OCI-LY7 (cell line): ENCODE measurements around the gene ERBIN. TPM values are rescaled to one million over a fixed set of nuclear protein-coding genes. Genes with fewer than 3 reads are reported as not detected.
"Not testable (repeated sequence)": the region's sequence is repeated elsewhere in the genome, so short reads cannot be mapped to it uniquely, and the experiment has no call there.

ENCODE experiments used
- BruUV-seq: library from RNA; stranded (reverse); fragments of 400-500 nt; replicated peaks from 2 replicates; lab custom pipeline; 2021; lab: Mats Ljungman, UMichigan
- CTCF ChIA-PET: fragments of 300-600 bp; sonication (Branson Sonifier 250); formaldehyde crosslinking; loops from one replicate; lab custom pipeline; 2022; ENCODE audit warnings: antibody characterized with exemption; ENCODE audit not compliant: unreplicated experiment; lab: Charles Lee
- POLR2A ChIA-PET: fragments of 300-600 bp; sonication (Branson Sonifier 250); formaldehyde crosslinking; loops from one replicate; lab custom pipeline; 2022; ENCODE audit warnings: antibody characterized with exemption; lab: Charles Lee
- DNase-seq: peaks from one replicate; pipeline ENCODE4 v3.0.0-alpha.2; 2015; ENCODE audit warnings: low spot score
- H2AFZ ChIP-seq: fragments of 200-600 bp; sonication (generic), shearing (Covaris generic); 2 replicates; pipeline ENCODE4 v1.6.1; 2014; ENCODE audit warnings: mild to moderate bottlenecking, antibody characterized with exemption, low read length, moderate library complexity
- H3K27ac ChIP-seq: fragments of 200-600 bp; sonication (generic); 2 replicates; pipeline ENCODE4 v1.5.1; 2014; ENCODE audit warnings: mixed run types, low read depth, mild to moderate bottlenecking, moderate library complexity, low read length, inconsistent platforms; ENCODE audit not compliant: poor library complexity, severe bottlenecking
- H3K36me3 ChIP-seq: fragments of 200-600 bp; sonication (generic); 2 replicates; pipeline ENCODE4 v1.6.1; 2014; ENCODE audit warnings: mild to moderate bottlenecking, antibody characterized with exemption, low read length, moderate library complexity, mixed read lengths; ENCODE audit not compliant: insufficient read depth
- H3K4me1 ChIP-seq: fragments of 200-600 bp; sonication (generic); 2 replicates; pipeline ENCODE4 v1.5.1; 2014; ENCODE audit warnings: mild to moderate bottlenecking, low read length; ENCODE audit not compliant: insufficient read depth, poor library complexity, severe bottlenecking
- H3K4me2 ChIP-seq: fragments of 200-600 bp; sonication (generic); 2 replicates; pipeline ENCODE4 v1.6.1; 2014; ENCODE audit warnings: mild to moderate bottlenecking, low read length
- H3K4me3 ChIP-seq: fragments of 200-600 bp; sonication (generic); 2 replicates; pipeline ENCODE4 v1.5.1; 2014; ENCODE audit warnings: mild to moderate bottlenecking, low read depth, low read length; ENCODE audit not compliant: poor library complexity, severe bottlenecking
- H3K79me2 ChIP-seq: fragments of 200-600 bp; sonication (generic); 2 replicates; pipeline ENCODE4 v1.6.1; 2016; ENCODE audit warnings: low read depth, mild to moderate bottlenecking, low read length, moderate library complexity, mixed read lengths; ENCODE audit not compliant: insufficient read depth
- H3K9me2 ChIP-seq: fragments of 200-600 bp; sonication (generic); 2 replicates; pipeline ENCODE4 v1.6.1; 2016; ENCODE audit warnings: mild to moderate bottlenecking, low read length, mixed read lengths; ENCODE audit not compliant: insufficient read depth
- H3K9me3 ChIP-seq: fragments of 200-600 bp; sonication (generic); 2 replicates; pipeline ENCODE4 v1.6.1; 2014; ENCODE audit warnings: mild to moderate bottlenecking, mixed run types, low read length, mixed read lengths
- H4K20me1 ChIP-seq: fragments of 200-600 bp; sonication (generic); 2 replicates; pipeline ENCODE4 v1.6.1; 2014; ENCODE audit warnings: mild to moderate bottlenecking, antibody characterized with exemption, low read length, moderate library complexity, mixed read lengths; ENCODE audit not compliant: insufficient read depth
- CTCF ChIP-seq: fragments of 200-600 bp; sonication (generic); conservative IDR thresholded peaks from 2 replicates; pipeline ENCODE4 v1.5.1; 2014; ENCODE audit warnings: mild to moderate bottlenecking, antibody characterized with exemption, low read length, moderate library complexity, mixed read lengths
- EZH2phosphoT487 ChIP-seq: fragments of 200-600 bp; sonication (generic); IDR thresholded peaks from 2 replicates; pipeline ENCODE4 v1.6.1; 2018; ENCODE audit warnings: low read depth, borderline replicate concordance, mild to moderate bottlenecking, mixed run types, antibody characterized with exemption, low read length, moderate library complexity, mixed read lengths
- intact Hi-C: fragments of 100-400 bp; cut with micrococcal nuclease; formaldehyde crosslinking; loops from one replicate; pipeline ENCODE4 v1.10.0; 2022; ENCODE audit not compliant: unreplicated experiment
- total RNA-seq, 2 experiments: library from RNA; depleted of rRNA in 1 of 2; stranded (reverse); fragments of >200 nt in 1 of 2; shearing (Covaris generic) in 1 of 2; gene quantifications; 2 replicates each; pipeline ENCODE4 v1.2.3, GENCODE V29; 2014 to 2022

ERBIN gene
- total RNA-seq, 2 experiments from 2014 or later, result 84.5 to 132 TPM

DNA sequence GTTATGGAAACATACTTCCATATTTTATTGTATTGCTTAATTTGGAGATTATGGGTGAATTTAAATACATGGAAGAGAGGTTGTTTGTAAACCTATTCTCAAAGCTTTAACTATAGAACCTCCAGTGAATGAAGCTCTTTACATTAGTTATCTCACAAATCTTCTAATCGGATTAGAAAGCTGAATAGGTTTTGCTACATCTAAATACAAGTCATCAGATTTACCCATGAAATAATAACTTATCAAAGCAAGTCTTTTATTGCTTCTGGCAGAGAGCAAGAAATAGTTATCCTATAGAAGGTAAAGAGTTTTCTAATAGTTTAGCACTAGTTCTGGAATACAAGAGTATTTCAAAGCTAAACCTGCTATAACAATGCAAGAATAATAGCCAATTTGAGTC, 113.3 kb downstream of the ERBIN start:
- intact Hi-C loops, result no loop called here
- no peaks in the 10 kb centered on the region for H3K9me2 ChIP-seq
- no peak overlapping the region for H3K27ac ChIP-seq
- H3K4me3 ChIP-seq, result no peak overlapping the region
- peaks cover 93% of the 10 kb centered on the region for H3K36me3 ChIP-seq
- H2AFZ ChIP-seq, result no peak overlapping the region
- CTCF ChIA-PET, result no interaction called here
- POLR2A ChIA-PET, result interaction anchor here (0.9 to 2.8 kb wide), 5 partner anchors 8 to 124 kb away, joined by 3 to 10 read pairs (median 5); no protein-coding TSS in a partner anchor
- BruUV-seq, result no TSS peak
- H4K20me1 ChIP-seq, result no peaks in the 10 kb centered on the region
- no peaks in the 10 kb centered on the region for H3K9me3 ChIP-seq
- H3K4me2 ChIP-seq, result no peak overlapping the region
- TF ChIP-seq EZH2phosphoT487, result no peak
- TF ChIP-seq CTCF, result no peak
- no peaks in the 10 kb centered on the region for H3K79me2 ChIP-seq
- DNase-seq, result no peak
- no peaks in the 10 kb centered on the region for H3K4me1 ChIP-seq

DNA sequence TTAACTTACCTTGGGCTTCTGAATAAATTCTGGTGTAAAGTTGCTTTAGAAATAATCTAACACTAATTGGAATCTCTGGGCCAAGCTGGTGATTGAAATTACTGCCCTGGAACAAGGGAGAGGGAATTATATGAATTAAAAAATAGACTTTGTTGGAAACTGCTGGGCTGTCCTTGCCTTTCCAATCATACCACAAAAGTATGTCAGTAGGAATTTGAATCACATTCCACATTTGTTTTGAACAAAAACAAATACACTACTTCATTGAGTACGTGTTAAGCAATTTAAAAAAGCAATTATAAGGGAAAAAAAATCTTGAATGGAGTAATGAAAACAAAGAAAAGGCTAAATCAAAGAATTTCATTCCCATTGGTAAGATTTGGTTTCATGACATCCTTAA, 115.3 kb downstream of the ERBIN start:
- BruUV-seq, result no TSS peak
- Histone ChIP-seq H2AFZ (no peak overlapping the region), H3K4me2 (no peak overlapping the region), H3K27ac (no peak overlapping the region), H3K9me3 (no peaks in the 10 kb centered on the region), H3K4me1 (no peaks in the 10 kb centered on the region), H3K9me2 (no peaks in the 10 kb centered on the region), H3K4me3 (no peak overlapping the region), H3K36me3 (peaks cover 95% of the 10 kb centered on the region), H3K79me2 (no peaks in the 10 kb centered on the region), H4K20me1 (no peaks in the 10 kb centered on the region)
- ChIA-PET CTCF (no interaction called here), POLR2A (interaction anchor here (1.0 to 2.8 kb wide), 3 partner anchors 11 to 346 kb away, joined by 3 to 10 read pairs (median 6); no protein-coding TSS in a partner anchor)
- intact Hi-C loops, result no loop called here
- DNase-seq, result no peak
- TF ChIP-seq EZH2phosphoT487, result no peak

DNA sequence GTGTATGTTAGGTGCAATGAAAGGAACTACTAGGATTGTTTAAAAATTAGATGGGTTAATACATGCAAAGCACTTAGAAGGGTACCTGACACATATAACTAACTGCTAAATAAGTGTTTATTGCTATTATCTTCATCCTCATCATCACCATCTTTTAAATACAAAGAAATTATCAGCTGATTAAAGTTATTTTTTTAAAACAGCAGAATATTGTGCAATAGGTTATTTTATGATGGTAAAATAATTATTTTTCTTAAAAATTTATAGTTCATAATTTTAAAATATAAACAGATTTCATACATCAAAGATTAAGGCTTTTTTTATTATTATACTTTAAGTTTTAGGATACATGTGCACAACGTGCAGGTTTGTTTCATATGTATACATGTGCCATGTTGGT, 130.9 kb downstream of the ERBIN start:
- no TSS peak for BruUV-seq
- H3K36me3 ChIP-seq, result peaks cover 44% of the 10 kb centered on the region
- TF ChIP-seq CTCF (no peak), EZH2phosphoT487 (no peak)
- no peak overlapping the region for H3K27ac ChIP-seq
- H3K4me2 ChIP-seq, result no peak overlapping the region
- DNase-seq, result no peak
- no peaks in the 10 kb centered on the region for H3K9me3 ChIP-seq
- no peak overlapping the region for H3K4me3 ChIP-seq
- H2AFZ ChIP-seq, result no peak overlapping the region
- no peaks in the 10 kb centered on the region for H3K4me1 ChIP-seq
- H4K20me1 ChIP-seq, result no peaks in the 10 kb centered on the region
- ChIA-PET CTCF (no interaction called here), POLR2A (no interaction called here)
- intact Hi-C loops, result no loop called here
- H3K9me2 ChIP-seq, result no peaks in the 10 kb centered on the region
- H3K79me2 ChIP-seq, result 0 out of 2 replicates have a peak, but pooled peaks cover 7% of the 10 kb centered on the region

DNA sequence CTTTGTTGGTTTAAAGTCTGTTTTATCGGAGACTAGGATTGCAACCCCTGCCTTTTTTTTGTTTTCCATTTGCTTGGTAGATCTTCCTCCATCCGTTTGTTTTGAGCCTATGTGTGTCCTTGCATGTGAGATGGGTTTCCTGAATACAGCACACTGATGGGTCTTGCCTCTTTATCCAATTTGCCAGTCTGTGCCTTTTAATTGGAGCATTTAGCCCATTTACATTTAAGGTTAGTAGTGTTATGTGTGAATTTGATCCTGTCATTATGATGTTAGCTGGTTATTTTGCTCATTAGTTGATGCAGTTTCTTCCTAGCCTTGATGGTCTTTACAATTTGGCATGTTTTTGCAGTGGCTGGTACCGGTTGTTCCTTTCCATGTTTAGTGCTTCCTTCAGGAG, 134.9 kb downstream of the ERBIN start:
- H3K36me3 ChIP-seq, BruUV-seq, DNase-seq, H2AFZ ChIP-seq, POLR2A ChIA-PET, H3K9me3 ChIP-seq, H3K4me1 ChIP-seq, H3K4me3 ChIP-seq, H3K27ac ChIP-seq, H3K9me2 ChIP-seq, H3K4me2 ChIP-seq, intact Hi-C loops, H4K20me1 ChIP-seq, CTCF ChIA-PET, H3K79me2 ChIP-seq: not testable (repeated sequence)

- H3K4me1 ChIP-seq, H3K9me3 ChIP-seq, H4K20me1 ChIP-seq, H3K4me2 ChIP-seq, H3K9me2 ChIP-seq, CTCF ChIA-PET, intact Hi-C loops, H2AFZ ChIP-seq, H3K79me2 ChIP-seq, H3K27ac ChIP-seq, DNase-seq, BruUV-seq, POLR2A ChIA-PET, H3K4me3 ChIP-seq: not testable (repeated sequence)
- H3K36me3 ChIP-seq, result peaks cover 15% of the 10 kb centered on the region
These were observed 136.7 kb downstream of the ERBIN start for GRCh38 chr5:66063061-66063460.
